Suppressor macrophage (primary cell): ENCODE results near the gene FADS1.

Source experiments
- DNase-seq, 4 experiments: peaks; one replicate each; pipeline ENCODE4 v3.0.0-alpha.2; 2020 to 2022

Gene FADS1

GRCh38 chr11:61846362-61847020 lies 29.7 kb upstream of the FADS1 start:
- no peak for DNase-seq

GRCh38 chr11:61844909-61845565 lies 28.2 kb upstream of the FADS1 start:
- no peak for DNase-seq

- DNase-seq, result no peak
These were observed 25.7 kb upstream of the FADS1 start for GRCh38 chr11:61842528-61842820.

GRCh38 chr11:61841636-61842527 lies 25.1 kb upstream of the FADS1 start:
- DNase-seq, result no peak

- DNase-seq, result no peak
These were observed 23.6 kb upstream of the FADS1 start for GRCh38 chr11:61840371-61840770.

- no peak for DNase-seq
These were observed 22.9 kb upstream of the FADS1 start for GRCh38 chr11:61839742-61840141.

GRCh38 chr11:61838921-61839320 lies 22.1 kb upstream of the FADS1 start:
- no peak for DNase-seq

- DNase-seq, result no peak
These were observed 21.7 kb upstream of the FADS1 start for GRCh38 chr11:61838501-61838900.

- DNase-seq, result no peak
These were observed 20.7 kb upstream of the FADS1 start for GRCh38 chr11:61837411-61838005.

GRCh38 chr11:61836193-61836592 lies 19.4 kb upstream of the FADS1 start:
- DNase-seq, result no peak

GRCh38 chr11:61834278-61835048 lies 17.7 kb upstream of the FADS1 start:
- DNase-seq, result peak; percentile 79 to 88 (median 82)

GRCh38 chr11:61833926-61834277 lies 17.1 kb upstream of the FADS1 start:
- DNase-seq, result no peak

GRCh38 chr11:61833471-61833870 lies 16.7 kb upstream of the FADS1 start:
- DNase-seq, result no peak

- DNase-seq, result no peak
These were observed 16.0 kb upstream of the FADS1 start for GRCh38 chr11:61832754-61833153.

- DNase-seq, result no peak
These were observed 15.4 kb upstream of the FADS1 start for GRCh38 chr11:61832207-61832606.

- DNase-seq, result peak in 2 of 4 experiments; percentile 12 to 40
These were observed 13.7 kb upstream of the FADS1 start for GRCh38 chr11:61830237-61831105.

- no peak for DNase-seq
These were observed 13.0 kb upstream of the FADS1 start for GRCh38 chr11:61829806-61830205.

- DNase-seq, result peak; percentile 28 to 64 (median 44)
These were observed 12.0 kb upstream of the FADS1 start for GRCh38 chr11:61828629-61829407.

- DNase-seq, result no peak
These were observed 11.5 kb upstream of the FADS1 start for GRCh38 chr11:61828379-61828628.

GRCh38 chr11:61827571-61828378 lies 11.0 kb upstream of the FADS1 start, which contains the start of gene FADS2:
Gene FADS2 (plus strand): TSS chr11:61828300. CDS start chr11:61828391, 91 bp downstream.
- peak; percentile 96 to 99 (median 98) for DNase-seq
